Occipital lobe (tissue), 2 donors: ENCODE measurements around the gene COBLL1. TPM values are rescaled to one million over a fixed set of nuclear protein-coding genes. Genes with fewer than 3 reads are reported as not detected.

ENCODE experiments used
- small RNA-seq: library from RNA; depleted of rRNA; stranded (forward); fragments of <200 nt; gene quantifications from one replicate; pipeline ENCODE3, GENCODE V24; 2014
- total RNA-seq: library from RNA; depleted of rRNA; stranded (reverse); fragments of >200 nt; gene quantifications from one replicate; pipeline ENCODE4 v1.2.3, GENCODE V29; 2014

COBLL1 gene
- total RNA-seq, 1 donor from 2014 or later, result 10.8 TPM

Small RNA genes within 50 kb of the gene (small RNA-seq; reads per million reads assigned to genes)
- gene RNA5SP110, result not detected
- gene SNORA70F, result not detected

Other genes with a start within 250 kb of the COBLL1 start
- gene GRB14, start 220.3 kb downstream of the COBLL1 start, total RNA-seq, result 24.0 TPM
- 5.0 TPM for gene SLC38A11, start 113.7 kb upstream of the COBLL1 start, total RNA-seq